Colon (tissue), 2 donors: Measurements from ENCODE around the gene ROBO2.

Experiments used
- FAIRE-seq: peaks from 2 replicates; lab custom pipeline; 2012; peaks lifted over from hg19 to GRCh38; lab: Jason Lieb, UNC
- donor health status: control.
- donor health status: control.

ROBO2 gene

GRCh38 chr3:77588863-77589262, 549.0 kb downstream of the ROBO2 start:
- no peak for FAIRE-seq

- FAIRE-seq, result no peak
These were observed 550.3 kb downstream of the ROBO2 start for GRCh38 chr3:77590191-77590590.

GRCh38 chr3:77595371-77595870, 555.5 kb downstream of the ROBO2 start:
- no peak for FAIRE-seq

- no peak for FAIRE-seq
These were observed 560.0 kb downstream of the ROBO2 start for GRCh38 chr3:77599948-77600347.

GRCh38 chr3:77601823-77602415, 562.0 kb downstream of the ROBO2 start:
- no peak for FAIRE-seq

- no peak for FAIRE-seq
These were observed 562.8 kb downstream of the ROBO2 start for GRCh38 chr3:77602722-77603121.

GRCh38 chr3:77605308-77605707, 565.4 kb downstream of the ROBO2 start:
- FAIRE-seq, result no peak

GRCh38 chr3:77605865-77606264, 566.0 kb downstream of the ROBO2 start:
- FAIRE-seq, result no peak

- no peak for FAIRE-seq
These were observed 566.5 kb downstream of the ROBO2 start for GRCh38 chr3:77606372-77606771.

- FAIRE-seq, result no peak
These were observed 578.8 kb downstream of the ROBO2 start for GRCh38 chr3:77618686-77619085.

- no peak for FAIRE-seq
These were observed 580.1 kb downstream of the ROBO2 start for GRCh38 chr3:77620009-77620408.

GRCh38 chr3:77623500-77623899, 583.6 kb downstream of the ROBO2 start:
- no peak for FAIRE-seq

GRCh38 chr3:77626157-77626556, 586.3 kb downstream of the ROBO2 start:
- FAIRE-seq, result no peak

GRCh38 chr3:77648214-77648613, 608.3 kb downstream of the ROBO2 start:
- FAIRE-seq, result no peak

- FAIRE-seq, result no peak
These were observed 608.8 kb downstream of the ROBO2 start for GRCh38 chr3:77648664-77649063.

- FAIRE-seq, result no peak
These were observed 612.7 kb downstream of the ROBO2 start for GRCh38 chr3:77652624-77653023.

GRCh38 chr3:77655396-77655795, 615.5 kb downstream of the ROBO2 start:
- FAIRE-seq, result no peak

- FAIRE-seq, result no peak
These were observed 620.8 kb downstream of the ROBO2 start for GRCh38 chr3:77660718-77661117.

- FAIRE-seq, result no peak
These were observed 628.0 kb downstream of the ROBO2 start for GRCh38 chr3:77667901-77668300.

GRCh38 chr3:77668376-77668775, 628.5 kb downstream of the ROBO2 start:
- FAIRE-seq, result no peak

- FAIRE-seq, result no peak
These were observed 632.1 kb downstream of the ROBO2 start for GRCh38 chr3:77672016-77672415.

GRCh38 chr3:77682162-77682561, 642.3 kb downstream of the ROBO2 start:
- no peak for FAIRE-seq

- no peak for FAIRE-seq
These were observed 644.2 kb downstream of the ROBO2 start for GRCh38 chr3:77684115-77684514.

- no peak for FAIRE-seq
These were observed 645.8 kb downstream of the ROBO2 start for GRCh38 chr3:77685713-77686112.

GRCh38 chr3:77686560-77686959, 646.7 kb downstream of the ROBO2 start:
- FAIRE-seq, result no peak
